ENCODE results near the gene KIAA0513.

- TF ChIP-seq POLR2AphosphoS5 (IDR thresholded peaks at IDR 0.05; ENCODE audit: low read depth, low read length) (no peak), CTCF (IDR thresholded peaks at IDR 0.05) (no peak), REST (IDR thresholded peaks at IDR 0.05; ENCODE audit: insufficient read depth in 1 of 2, low read depth in 2 of 2, low read length in 1 of 2) (no peak), SIN3A (IDR thresholded peaks at IDR 0.05; ENCODE audit: borderline replicate concordance, insufficient read depth, low read depth, low read length) (no peak), TCF7L2 (IDR thresholded peaks at IDR 0.05; ENCODE audit: low read depth, low read length) (no peak)
These were observed 22.9 kb upstream of the KIAA0513 start for GRCh38 chr16:85004587-85005205.
